Left kidney (tissue), 8 donors: ENCODE measurements around the gene TCN1. TPM values are rescaled to one million over a fixed set of nuclear protein-coding genes. Genes with fewer than 3 reads are reported as not detected.
"Not testable (repeated sequence)": the region's sequence is repeated elsewhere in the genome, so short reads cannot be mapped to it uniquely, and the experiment has no call there.

Experiments used
- DNase-seq: peaks from one replicate; pipeline ENCODE4 v3.0.0-alpha.2; 2013
- long read RNA-seq, 8 donors: transcript quantifications; one replicate each; lab custom pipeline, GENCODE V29; 2026
- polyA plus RNA-seq: library from polyadenylated mRNA; unstranded; fragments of 120-200 nt; gene quantifications from one replicate; pipeline ENCODE4 v1.2.1, GENCODE V29; 2013; ENCODE audit not compliant: insufficient read length

Gene TCN1
- polyA plus RNA-seq: not detected
- long read RNA-seq, donor 1: 0 reads
- long read RNA-seq, donor 2: 0 reads
- long read RNA-seq, donor 3: 0 reads
- long read RNA-seq, donor 4: 0 reads
- long read RNA-seq, donor 5: 0 reads
- long read RNA-seq, donor 6: 0 reads
- long read RNA-seq, donor 7: 0 reads
- long read RNA-seq, donor 8: 0 reads

- DNase-seq: no peak
Measured at GRCh38 chr11:59866397-59866796, at the start of gene TCN1. TSS of gene TCN1 (minus strand) at chr11:59866487. CDS start at chr11:59866470, 17 bp downstream.

- not testable (repeated sequence) for DNase-seq
Measured at GRCh38 chr11:59903569-59903968, 37.3 kb upstream of the TCN1 start.

- DNase-seq: no peak
Measured at GRCh38 chr11:59901306-59901705, 35.0 kb upstream of the TCN1 start.

DNA sequence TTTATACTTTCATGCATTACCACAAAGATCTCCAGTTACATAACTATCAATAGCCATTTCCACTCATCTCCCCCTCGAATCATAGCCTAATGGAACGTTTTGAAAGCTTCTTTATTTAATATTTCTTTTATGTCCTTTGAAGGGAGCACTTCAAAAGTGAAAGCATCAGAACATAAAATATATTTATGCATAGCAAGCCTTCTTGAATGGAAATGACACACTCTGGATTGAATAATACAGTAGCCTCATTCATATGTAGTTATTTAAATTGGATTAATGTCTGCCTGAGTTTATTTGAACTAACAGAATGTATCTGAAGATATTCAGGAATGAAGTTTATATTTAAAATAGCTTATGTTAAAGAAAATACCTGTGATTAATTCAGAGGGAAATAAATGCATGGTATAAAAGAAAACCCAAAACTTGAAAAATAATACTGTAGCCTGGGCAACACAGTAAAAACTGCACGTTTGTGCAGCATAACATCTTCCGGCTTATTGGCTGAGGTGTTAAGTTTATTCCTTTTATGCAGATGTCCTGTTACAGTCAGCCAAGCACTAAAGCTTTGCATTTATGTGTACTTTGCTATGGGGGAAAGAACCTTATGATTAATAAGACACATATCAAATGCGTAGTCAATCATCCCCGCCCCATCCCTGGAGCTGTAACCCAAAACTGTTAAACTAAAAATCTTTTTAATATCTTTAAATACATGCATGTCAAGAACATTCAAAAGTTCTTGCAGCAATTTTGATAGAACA, 34.3 kb upstream of the TCN1 start:
- DNase-seq: no peak

DNA sequence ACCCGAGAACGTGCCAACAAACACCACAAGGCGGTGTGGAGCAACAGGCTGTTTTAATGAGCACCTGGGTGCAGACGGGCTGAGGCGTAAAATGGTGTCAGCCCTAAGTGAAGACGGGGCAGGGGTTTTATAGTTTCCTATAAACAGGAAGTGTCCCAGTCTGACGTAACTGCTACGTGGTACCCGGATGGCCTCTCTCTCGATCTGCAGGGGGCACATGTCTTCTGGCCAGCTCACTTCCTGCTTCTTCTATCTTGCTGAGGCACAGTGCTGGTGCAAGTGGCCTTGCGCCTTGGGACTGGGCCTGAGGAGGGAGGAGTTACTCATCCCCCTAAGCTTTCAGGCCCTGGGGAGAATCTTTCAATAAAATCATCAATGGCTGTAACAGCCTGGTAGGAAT, 33.2 kb upstream of the TCN1 start:
- DNase-seq: no peak

DNA sequence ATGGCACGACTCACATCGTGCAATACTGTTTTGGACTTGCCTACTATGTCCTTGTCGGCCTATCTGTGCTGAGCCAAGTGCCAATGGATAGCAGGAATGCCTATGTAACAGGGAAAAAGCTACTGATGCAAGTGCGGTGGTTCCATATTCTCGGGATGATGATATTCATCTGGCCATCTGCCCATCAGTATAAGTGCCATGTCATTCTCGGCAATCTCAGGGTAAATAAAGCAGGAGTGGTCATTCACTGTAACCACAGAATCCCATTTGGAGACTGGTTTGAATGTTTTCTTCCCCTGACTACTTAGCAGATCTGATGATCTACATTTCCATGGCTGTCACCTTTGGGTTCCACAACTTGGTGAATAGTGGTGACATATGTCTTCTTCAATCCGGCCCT, 32.4 kb upstream of the TCN1 start:
- DNase-seq: no peak

- DNase-seq: no peak
Measured at GRCh38 chr11:59898046-59898445, 31.8 kb upstream of the TCN1 start.

DNA sequence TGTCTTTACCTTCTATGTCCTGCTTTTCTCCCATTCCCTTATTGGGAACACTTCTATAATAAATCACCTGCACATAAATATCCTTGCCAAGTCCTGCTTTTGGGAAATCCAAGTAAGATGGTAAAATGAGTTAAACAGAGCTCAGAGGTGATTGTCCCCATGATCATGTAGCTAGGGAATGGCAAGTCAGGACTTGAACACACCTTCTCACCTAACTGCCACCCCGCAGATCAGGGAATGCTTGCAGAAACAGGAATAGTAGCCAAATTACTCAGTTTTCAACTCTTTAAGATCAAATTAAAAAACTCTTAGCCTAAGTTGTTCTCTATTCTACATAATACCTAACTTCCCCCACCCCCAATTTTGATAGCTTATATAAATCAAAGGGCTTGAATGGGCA, 28.3 kb upstream of the TCN1 start:
- no peak for DNase-seq

DNA sequence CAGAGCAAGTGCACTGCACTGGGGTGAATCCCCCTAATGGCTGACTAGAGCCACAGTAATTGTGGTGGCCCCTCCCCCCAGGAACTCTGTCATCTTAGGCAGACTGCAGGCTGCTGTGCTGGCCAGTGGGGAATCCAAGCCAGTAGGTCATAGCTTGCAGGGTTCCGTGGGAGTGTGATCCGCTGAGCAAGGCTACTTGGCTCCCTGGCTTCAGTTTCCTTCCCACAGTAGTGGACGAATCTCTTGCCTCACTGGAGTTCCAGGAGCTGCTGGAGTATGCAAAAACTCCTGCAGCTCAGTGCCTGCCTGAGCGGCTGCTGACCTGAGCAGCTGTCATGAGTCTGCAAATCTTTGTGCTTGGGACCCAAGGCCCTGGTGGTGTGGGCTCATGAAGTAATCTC, 25.5 kb upstream of the TCN1 start:
- DNase-seq: no peak

DNA sequence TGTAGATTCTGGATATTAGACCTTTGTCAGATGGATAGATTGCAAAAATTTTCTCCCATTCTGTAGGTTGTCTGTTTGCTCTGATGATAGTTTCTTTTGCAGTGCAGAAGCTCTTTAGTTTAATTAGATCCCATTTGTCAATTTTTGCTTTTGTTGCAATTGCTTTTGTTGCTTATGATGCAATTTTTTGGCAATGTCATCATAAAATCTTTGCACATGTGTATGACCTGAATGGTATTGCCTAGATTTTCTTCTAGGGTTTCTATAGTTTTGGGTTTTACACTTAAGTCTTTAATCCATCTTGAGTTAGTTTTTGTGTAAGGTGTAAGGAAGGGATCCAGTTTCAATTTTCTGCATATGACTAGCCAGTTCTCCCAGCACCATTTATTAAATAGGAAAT, 20.9 kb upstream of the TCN1 start:
- DNase-seq: not testable (repeated sequence)

- DNase-seq: no peak
Measured at GRCh38 chr11:59883597-59883996, 17.3 kb upstream of the TCN1 start.

DNA sequence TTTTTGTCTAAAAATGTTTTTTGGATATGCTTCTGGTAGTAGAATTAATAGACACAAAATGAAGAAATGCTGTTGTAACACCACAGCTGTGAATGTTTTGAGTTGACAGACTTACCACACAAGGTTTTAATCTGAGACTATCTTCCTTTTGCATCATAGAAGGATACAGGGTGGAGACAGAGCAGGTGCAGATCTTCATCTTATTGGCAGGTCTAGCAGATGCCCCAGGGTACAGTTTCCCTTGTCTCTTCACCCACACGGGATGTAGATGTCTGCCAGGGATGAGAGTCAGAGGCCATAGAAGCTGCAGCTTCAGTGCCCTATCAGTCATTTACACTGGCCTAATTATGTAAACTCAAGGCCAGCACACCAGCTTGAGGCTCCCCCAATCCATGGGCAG, 13.3 kb upstream of the TCN1 start:
- no peak for DNase-seq

- no peak for DNase-seq
Measured at GRCh38 chr11:59878575-59878974, 12.3 kb upstream of the TCN1 start, which contains the start of gene OOSP3. TSS of gene OOSP3 (plus strand) at chr11:59878782. CDS start at chr11:59878809, 27 bp downstream.

DNA sequence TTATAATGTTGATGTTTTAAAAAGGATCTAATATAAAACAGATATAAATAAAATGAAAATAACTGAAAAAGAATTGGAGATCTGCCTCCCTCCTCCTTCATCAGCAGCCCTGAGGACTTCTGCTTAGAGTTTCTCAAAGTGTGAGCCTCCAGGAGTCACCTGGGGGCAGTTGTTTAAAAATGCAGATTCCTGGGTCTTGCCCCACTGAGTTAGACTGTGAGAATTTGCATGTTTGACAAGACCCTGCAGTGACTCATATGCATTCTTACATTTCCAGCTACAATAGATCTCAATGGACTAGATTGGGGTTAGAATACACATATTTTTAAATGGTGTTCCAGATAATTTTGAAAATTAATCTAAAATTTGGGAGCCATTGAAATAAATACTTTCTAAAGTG, 11.5 kb upstream of the TCN1 start:
- DNase-seq: no peak

DNA sequence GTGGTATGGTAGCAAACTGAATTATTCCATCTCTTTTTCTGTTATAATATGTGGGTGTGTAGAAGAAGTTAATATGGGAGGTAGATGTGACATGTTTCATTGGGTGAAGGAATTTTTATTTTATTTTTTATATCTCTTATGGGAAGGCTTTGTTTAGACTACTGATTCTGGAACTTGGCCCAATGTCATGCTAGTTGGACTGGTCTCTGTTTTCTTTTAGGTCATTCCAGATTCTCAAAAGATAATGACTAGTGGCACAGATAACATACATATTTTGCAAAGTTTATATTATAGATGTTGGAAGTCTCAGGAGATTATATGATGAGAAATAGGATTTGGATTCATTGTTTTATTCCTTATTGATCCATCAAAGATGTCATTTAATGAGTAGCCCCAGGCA, 11.0 kb upstream of the TCN1 start:
- DNase-seq: no peak

DNA sequence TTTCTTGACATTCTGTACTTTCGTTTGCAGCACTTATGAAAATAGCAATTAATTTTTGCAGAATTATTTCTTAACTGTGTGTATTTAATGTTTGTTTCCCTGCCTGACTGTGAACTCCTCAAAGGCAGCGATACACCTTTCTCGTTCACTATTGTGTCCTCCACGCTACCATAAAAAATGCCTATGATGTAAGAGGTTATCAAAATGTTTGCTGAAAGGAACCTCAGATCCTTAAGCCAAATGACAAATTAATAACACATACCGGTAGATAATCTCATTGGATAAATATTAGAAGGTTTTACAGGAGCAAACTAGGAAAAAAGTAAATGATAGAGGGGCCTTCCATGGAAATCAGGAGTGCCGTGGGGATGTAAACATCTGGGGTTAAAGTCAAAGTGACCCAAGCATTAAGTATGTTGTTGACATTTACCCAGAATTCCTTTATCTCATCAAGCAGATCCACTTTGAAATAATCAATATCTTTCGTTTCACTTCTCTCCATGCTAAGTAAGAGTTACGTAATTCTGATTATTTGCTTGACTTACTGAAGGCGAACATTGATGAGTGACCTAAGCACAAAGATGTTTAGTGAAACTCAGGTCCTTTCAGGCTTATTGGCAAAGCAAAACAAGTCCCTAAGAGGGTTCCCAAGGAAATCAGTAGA, 9.7 kb upstream of the TCN1 start:
- no peak for DNase-seq

DNA sequence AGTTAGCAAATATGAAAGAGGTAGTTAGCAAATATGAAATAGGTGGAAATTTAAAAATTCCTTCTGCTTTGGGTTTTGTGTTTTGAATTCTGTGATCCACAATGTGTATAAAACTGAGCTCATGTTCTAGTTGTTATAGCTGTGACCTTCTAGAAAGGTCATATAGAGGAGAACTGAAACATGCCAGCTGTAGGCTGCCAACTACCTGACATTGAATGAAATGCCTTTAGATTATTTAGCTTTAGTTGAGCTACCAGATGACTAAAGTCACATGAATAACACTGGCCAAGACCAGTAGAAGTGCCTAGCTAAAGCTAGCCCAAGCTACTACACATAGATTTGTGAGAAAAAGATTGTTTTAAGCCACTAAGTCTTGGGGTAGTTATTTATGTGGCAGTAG, 5.8 kb upstream of the TCN1 start:
- DNase-seq: no peak

DNA sequence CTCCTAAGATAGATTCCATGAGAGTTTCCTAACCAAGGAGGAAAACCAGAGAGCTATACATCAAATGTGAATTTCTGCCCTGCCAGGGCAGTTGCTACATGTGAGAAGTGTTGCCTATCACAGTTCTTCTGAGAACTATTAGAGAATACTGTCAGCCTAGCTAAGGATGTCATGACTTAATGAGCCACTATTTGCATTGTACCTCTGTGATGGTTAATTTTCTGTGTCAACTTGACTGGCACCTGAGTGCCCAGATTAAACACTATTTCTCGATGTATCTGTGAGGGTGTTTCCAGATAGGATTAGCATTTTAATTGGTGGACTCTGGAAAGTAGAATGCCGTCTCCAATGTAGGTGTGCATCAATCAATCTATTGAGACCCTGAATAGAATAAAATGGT, 1.7 kb upstream of the TCN1 start:
- DNase-seq: no peak

DNA sequence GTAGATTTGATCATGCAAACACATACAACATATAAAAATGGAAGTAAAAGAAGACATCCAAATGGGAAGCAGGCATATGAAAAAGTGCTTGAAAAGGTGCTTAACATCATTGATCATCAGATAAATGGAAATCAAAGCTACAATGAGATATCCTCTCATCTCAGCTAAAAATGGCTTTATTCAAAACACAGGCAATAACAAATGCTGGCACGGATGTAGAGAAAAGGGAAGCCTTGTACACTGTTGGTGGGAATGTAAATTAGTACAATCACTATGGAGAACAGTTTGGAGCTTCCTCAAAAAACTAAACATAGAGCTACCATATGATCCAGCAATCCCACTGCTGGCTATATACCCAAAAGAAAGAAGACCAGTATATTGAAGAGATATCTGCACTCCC, 549 bp upstream of the TCN1 start:
- no peak for DNase-seq

DNA sequence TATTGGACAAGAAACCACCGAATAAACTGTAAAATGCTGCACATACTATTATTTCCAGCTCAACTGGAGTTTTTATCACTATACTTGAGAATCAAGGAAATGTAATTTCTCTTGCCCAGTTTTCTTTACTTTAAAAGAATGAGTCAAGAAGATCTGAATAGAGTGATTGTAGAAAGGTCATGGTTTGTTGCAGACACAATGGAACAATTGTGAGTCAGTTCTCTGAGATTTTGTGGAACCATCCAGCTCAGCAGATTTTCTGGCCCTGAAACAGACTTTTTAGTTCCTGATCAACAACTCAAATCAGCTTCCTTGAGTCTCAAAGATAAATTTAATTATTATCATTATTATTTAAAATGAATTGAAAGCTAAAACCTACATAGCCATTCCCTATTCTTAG, 1.3 kb downstream of the TCN1 start:
- no peak for DNase-seq

- no peak for DNase-seq
Measured at GRCh38 chr11:59862252-59862651, 4.0 kb downstream of the TCN1 start.

GRCh38 chr11:59859673-59860072, 6.6 kb downstream of the TCN1 start:
- DNase-seq: no peak
